Limb (tissue), 2 donors: Measurements from ENCODE around the gene ST3GAL6.
A peak's percentile ranks its signal among the peaks of the same experiment; 100 is the strongest.

ENCODE experiments used
- DNase-seq, 2 donors: peaks; one replicate each; pipeline ENCODE4 v3.0.0-alpha.2; 2016; ENCODE audit errors: extremely low spot score in 2 of 2

The ST3GAL6 gene, protein sequence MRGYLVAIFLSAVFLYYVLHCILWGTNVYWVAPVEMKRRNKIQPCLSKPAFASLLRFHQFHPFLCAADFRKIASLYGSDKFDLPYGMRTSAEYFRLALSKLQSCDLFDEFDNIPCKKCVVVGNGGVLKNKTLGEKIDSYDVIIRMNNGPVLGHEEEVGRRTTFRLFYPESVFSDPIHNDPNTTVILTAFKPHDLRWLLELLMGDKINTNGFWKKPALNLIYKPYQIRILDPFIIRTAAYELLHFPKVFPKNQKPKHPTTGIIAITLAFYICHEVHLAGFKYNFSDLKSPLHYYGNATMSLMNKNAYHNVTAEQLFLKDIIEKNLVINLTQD

DNA sequence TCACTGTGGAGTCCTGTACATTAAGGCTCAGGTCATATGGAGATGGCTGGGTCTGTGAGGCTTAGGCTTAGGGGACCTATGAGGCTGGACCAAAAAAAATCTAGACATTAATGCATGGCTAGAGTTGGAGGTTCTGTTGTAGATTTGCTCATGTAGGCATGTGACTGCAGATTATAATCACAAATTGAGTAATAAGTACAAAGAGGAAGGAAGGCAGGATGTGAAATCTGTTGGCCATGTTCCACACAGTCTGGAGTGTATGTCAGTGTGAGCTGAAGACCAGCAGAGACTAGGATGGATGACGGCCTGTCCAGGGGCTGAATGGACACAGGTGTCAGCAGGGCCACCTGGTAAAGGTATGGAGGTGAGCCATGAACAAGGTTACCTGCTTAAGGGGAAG is at the start of gene ST3GAL6:
Gene ST3GAL6, plus strand, starts transcription at position 265 of the 400 bp plus-strand sequence. CDS start 5,101 bp downstream, outside the sequence.
- no peak for DNase-seq

DNA sequence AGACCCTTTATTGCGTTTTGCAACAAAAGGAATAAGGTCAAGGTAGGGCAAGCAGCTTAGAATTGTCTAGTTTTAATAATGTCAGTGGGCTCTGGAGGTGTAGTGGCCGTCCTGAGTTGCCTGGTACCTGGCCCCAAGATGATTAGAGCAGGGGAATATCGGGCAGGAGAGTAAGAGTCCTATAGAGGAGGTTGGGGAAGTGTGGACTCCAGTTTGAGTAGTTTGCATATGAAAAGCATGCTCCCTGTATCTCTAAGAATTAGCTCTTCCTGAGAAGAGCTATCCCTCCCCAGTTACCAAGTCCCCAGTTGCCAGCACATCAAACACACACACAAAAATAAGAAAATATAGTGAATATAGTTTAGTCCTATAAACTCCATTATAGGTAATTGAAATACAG is 49.2 kb upstream of the ST3GAL6 start:
- DNase-seq: no peak

DNA sequence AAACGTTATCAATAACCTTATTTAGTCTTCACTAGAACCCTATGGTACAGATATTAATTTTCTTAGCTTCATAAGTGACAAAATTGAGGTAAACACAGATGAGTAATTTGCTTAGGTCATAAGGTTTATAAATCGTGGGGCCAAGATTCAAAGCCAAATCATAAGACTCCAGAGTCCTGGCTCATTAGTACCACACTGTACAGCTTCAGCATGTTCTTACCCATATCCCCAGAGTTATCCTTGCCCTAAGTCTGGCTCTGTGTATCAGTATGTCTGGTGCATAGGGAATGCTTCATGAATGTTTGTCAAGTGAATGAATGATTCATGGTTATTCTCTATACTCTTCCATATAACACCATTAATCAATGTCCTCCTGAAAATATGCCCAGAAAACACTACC is 45.6 kb upstream of the ST3GAL6 start:
- no peak for DNase-seq

DNA sequence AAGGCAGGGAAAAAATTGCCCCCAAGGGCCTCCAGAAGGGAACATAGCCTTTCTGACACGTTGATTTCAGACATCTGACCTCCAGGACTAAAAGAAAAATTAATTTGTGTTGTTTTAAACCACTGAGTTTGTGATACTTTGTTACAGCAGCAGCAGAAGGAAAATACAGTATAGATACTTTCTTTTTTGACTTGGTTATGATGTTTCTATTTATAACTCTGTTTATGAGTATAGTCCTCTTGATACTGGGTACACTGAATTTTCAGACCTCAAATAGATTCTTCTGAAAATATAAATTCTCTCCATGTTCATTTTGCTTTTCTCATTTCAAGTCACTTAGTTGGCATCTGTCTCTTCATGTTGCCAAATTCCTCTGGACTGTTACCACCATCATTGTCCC is 44.4 kb upstream of the ST3GAL6 start:
- DNase-seq: no peak

DNA sequence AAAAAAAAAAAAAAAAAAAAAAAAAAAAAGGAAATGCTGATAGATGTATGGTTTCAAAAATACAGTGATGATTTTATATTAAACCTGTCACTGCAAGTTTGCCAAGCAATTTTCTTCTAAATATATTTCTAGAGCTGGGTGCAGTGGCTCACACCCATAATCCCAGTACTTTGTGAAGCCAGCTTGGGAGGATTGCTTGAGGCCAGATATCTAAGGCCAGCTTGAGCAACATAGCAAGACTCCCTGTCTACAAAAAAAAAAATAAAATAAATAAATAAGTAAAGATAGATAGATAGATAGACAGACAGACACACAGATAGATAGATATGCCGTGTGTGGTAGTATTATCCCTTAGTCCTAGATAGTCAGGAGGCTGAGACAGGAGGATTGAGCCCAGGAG is 41.4 kb upstream of the ST3GAL6 start:
- no peak for DNase-seq

DNA sequence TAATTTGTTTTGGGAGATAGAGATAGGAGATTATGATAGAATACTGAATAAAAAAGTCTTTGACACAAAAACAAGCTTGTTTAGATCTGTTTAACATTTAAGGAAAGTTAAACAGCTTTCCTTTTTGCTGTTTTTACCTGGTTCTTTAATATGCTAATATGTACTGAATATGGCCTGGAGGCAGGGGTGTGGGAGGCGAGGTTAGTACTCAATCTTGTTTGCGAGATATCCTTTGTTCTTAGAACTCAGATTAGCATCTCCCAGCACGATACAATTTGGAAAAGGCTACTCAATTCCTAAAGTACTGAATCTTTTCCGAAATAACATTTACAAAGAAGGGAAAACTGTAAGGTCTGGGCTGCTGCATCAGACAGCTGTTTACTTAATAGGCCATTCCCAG is 40.8 kb upstream of the ST3GAL6 start:
- no peak for DNase-seq

DNA sequence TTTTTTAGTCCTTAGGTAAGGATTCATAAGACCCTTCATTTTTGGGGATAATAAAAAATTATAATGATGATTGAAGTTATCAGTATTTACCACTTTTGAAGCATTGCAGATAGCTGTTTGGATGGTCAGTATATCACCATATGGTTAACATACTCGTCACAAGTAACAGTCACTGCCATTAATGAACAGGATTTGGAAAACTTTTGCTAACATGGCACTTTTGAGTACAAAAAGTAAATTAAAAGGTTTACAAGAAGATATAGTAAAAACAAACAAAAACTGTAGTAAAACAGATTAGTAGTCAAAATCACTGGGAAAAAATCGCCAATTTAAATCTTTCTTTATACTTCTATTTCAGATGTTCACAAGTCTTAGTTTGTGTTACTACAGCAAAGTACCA is 37.8 kb upstream of the ST3GAL6 start:
- no peak for DNase-seq

DNA sequence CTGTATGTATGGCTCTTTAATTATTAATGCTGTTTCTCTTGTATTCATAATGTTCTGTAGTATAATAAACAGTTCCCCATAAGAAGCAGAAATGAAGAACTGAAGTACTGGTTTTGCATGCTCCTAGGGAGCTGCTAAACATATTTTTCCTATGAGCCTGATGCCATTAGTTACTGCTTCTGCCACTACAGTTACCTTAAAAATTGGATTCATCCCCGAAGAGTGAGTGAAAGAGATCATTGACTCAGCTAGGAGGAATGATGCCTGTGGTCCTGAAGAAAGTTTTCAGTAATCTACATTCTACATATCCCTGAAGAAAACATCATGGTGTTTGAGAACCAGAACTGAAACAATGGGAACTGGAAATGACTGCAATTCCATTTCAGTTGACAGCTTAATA is 37.1 kb upstream of the ST3GAL6 start:
- no peak for DNase-seq

DNA sequence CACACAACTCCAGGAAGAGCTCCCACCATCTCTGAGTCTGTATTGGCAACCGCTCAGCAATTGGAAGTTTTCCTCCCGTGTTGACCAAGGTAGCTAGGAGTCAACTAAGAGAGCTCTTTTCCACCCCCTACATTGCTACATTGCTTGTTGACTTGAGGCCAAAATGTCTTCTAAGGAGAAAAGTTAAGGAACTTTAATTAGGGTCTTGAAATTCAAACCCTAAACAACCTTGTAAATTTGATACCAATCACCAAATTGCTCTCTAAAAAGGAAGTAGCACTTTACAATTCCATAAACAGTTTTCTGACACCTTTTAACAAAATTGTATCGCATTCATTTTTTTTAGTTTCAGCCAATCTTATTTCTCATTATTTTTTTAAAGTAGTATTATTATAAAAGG is 35.5 kb upstream of the ST3GAL6 start:
- no peak for DNase-seq

DNA sequence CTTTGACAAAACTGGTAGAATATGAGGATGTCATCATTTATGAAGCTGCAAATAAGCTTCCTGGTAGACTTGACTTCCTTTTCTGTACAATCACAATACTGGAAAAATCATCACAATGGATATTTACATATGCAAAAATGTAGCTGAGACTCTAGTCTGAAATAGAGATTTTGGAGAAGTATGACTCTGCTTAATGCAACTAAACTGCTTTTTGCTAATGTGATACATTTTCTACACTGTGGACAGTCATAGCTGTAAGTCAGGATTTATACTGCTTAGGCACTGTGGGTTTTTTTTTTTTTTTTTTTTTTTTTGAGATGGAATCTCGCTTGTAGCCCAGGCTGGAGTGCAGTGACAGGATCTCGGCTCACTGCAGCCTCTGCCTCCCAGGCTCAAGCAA is 34.5 kb upstream of the ST3GAL6 start:
- DNase-seq: no peak

DNA sequence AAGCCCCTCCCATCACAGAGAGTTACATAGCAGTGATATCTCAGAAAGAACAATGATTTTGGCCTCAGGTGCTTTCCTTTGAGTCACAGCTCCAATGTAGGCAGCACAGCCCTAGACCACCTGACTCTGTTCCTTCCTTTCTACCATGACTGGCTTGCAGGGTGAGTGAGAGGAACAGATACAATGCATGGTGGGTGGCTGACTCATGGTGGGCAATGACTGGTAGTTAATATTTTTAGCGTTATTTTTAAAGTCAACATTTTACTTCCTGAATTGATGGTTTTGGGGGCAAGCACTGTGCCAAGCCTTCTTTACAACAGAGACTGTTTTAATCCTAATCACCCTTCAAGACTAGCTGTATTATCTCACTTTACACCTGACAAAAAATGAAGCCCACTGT is 32.8 kb upstream of the ST3GAL6 start:
- DNase-seq: no peak

DNA sequence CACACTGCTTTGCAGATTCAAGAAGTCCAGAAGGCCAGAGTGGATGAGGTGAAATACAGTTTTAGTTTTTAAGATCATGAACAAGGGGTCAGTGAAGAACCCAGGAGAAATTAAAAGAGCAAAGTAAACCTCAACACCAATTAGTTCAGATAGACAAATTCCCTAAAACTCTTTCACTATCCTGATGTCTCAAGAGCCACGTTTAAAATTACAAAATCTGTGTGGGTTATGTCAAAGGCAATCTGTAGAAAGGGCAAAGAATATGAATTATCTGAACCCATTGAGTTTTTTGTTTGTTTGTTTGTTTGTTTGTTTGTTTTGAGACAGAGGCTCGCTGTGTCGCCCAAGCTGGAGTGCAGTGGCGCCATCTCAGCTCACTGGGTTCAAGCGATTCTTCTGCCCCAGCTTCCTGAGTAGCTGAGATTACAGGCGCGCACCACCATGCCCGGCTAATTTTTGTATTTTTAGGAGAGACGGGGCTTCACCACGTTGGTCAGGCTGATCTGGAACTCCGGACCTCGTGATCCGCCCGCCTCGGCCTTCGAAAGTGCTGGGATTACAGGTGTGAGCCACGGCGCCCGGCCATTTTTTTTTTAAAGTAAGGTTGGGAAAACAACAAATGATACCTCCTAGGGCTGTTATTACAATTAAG is 32.1 kb upstream of the ST3GAL6 start:
- no peak for DNase-seq

DNA sequence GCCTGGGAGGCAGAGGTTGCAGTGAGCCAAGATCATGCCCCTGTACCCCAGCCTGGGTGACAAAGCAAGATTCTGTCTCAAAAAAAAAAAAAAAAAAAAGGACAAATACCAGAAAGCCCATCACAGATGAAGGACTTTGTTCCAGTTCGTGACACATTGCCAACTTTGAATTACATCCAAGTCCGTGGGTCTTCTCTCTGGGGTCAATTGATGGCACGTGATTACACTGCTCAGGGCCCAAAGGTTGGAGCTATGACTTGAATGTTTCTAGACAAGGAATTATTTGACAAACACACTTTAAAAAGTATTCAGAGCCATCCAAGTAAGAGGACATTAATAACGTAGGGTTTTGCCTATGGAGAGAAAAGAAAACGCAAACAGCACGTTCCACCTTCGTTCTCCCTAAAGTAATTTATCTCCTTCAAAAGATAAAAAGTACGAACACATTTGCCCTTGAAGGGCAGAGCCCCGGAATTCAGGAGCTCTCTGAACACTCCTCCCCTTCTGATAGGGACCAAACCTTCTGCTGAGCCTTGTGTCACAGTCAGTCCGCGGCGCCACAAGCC is 31.3 kb upstream of the ST3GAL6 start:
- DNase-seq: peak in 1 of 2 donors; percentile 34

DNA sequence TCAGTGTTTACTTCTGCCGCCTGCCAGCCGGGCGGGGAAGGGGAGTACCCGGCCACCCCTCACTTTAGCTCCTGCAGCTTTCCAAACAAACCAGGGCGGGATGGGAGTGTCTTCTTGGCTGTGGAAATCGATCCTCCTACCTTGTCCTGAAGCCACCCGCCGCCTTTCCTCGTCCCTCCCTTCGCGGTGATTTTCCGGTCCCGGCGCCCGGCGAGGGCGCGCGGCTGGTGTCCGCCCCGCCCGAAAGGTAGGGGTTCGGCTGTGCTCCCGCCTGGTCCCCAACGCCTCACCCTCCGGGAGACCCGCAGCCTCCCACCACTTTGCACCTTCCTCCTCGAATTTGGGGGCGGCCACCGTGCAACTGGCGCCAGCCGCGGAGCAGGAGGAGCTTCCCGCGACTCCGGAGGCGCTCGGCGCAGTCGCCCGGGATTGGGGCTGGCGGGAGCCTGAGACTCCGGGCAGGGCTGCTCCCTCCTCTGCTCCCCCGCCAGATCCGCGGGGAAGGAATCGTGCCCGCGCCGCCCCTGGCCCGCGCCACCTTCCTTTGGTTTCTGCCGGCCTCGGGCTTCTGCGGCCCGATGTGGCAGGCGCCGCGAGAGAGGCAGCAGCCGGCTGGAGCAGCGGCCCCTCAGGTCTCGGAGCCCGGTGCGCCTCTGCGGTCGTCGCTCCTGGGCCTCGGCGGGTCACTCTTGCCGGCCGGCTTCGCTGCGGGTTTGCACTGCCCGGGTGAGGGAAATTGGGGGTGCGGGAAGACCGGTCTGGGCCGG is 30.7 kb upstream of the ST3GAL6 start:
- peak; percentile 18 to 80 for DNase-seq

DNA sequence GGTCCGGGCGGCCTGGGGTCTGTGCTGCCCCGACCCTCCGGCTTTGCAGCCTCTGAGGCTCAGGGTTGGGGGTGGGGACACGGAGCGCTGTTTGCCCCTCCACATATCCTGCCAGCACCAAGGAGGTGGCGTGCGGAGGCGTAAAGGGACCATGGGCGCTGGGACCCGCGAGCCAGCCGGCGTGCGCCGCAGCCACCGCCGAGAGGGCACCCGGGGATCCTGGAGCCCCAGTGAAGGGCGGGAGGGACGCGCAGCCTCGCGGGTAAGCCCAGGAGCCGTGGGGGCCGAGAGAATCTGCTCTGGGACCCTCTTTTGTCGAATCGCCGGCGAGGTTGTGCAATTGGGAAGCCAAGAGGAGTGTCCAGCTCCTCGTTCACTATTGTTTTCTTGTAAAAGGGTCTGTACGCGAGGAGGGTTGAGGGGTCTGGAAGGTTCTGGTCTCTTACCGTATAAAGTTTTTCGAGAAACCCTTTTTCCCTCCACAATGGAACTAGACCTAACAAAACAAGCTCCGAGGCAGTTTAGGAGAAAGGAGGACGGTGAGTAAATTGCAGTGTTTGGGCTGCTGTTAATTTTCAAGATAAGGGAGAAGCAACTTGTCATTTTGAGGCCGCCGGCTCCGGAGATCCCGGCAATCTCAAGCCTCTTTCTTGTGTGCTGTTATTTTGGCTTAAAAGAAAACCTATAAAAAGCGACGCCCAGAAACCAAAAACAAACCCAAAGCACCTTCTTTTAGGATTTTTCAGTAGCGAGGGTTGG is 29.9 kb upstream of the ST3GAL6 start:
- no peak for DNase-seq

DNA sequence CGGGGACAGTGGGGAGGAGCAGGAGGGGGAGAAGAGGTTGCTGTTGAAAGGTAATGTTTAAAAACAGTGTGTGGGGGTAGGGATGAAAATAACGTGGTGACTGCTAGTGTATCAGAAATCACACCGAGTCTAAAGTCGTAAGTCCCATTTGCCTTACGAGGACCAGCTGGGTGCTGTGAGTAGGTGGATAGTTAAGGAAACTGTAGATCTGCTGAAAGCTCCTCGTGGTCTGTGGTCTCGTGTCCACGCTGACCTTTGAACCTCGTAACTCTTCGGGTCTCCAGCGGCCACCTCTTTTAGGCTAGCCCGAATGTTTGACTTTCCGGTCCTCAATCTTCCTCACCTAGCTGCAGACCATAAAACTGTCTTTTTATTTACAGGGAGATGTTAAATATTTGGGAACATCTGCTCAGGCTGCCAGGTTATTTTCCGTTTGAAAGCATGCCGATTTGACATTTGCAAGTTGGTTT is 29.3 kb upstream of the ST3GAL6 start:
- peak in 1 of 2 donors; percentile 37 for DNase-seq

DNA sequence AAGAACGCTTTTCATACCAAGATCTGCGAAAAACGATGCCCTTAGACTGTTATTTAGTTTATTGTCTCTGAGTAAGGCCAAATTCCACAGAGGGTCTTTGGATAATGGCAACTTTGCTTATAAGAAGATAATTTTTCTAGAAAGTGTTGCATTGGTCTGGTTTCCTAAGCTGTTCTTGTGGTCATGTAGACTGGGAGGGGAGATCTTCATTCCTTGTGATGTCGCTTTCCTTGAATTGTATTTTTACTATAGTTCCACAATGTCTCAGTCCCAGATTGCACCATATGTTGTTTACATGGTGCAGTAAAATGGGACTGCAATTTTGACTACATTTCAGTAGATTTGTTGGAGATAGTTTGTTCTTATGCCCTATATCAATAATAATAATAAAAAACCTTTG is 28.8 kb upstream of the ST3GAL6 start:
- no peak for DNase-seq

DNA sequence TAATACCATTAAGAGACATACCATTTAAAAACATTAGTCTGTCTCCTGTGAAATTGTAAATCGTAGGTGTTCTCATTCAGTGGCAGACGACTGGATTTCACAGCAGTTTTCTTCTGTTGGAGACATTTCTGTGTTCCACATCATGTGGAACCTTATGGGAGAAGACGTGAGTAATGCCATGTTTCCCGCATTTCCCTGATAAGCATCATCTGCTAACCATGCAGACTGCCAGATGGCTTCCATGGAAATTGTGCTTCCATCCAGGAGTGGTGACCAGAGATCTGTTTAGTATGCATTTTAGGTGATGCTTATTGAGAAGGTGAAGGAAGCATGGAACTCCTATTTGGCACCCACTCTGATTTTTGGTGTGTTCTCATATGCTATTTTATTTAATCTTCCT is 28.4 kb upstream of the ST3GAL6 start:
- no peak for DNase-seq

DNA sequence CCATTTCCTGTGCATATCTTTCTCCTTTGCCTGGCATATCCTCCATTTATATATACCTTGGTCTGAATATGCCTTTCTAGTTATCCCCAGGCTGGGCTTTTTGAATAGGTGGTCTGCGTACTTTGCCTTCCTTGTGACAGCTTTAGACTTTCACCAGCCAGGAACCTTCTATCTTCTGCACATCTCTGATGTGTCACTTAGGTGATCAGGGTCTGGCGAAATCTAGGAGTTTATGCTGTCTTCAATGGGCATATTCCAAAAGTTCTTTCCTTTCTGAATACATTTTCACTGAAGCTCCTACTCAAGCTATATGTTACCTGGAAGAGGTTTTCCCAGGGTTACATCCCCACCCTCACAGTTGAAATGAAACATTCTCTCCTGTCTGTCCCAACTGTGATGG is 27.8 kb upstream of the ST3GAL6 start:
- DNase-seq: no peak

DNA sequence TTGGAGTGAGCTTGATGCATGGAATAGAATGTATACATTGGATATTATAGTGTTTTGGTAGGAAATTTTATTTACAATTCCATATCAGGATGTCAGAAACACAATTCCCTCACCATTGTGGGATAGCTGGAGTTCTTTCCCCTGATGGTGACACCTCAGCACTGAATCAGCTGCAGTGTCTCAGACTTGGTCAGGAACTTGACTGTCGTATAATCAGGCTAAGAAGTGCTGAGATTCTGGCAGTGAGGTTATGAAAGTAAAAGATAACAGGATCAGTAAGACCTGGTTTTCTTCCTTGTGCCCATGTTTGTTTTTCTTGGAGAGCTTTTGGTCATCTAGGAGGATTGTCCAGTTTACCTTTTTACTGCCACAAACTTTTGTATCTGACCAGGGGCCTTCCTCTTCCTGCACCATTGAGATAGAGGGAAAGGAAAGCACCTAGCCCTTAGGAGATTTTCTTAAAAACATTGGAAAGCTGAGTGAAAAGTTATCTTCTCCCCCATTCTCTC is 27.3 kb upstream of the ST3GAL6 start:
- DNase-seq: no peak

DNA sequence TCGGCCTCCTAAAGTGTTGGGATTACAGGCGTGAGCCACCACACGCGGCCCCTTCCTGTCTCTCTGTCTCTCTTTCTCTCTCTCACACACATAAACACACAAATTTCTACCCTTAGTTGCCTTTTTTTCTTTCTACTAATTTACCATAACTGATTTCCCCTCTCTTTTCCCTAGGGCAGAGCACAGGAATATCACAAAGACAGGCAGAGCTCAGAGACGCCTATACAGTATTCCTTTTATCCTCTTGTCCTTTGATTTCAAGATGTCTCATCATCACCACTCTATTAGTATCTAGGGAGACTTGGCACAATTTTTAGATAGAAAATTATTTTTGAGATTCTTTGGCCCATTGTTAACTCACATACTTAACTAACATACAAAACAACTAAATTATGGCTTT is 25.8 kb upstream of the ST3GAL6 start:
- no peak for DNase-seq
